MM.1S (cell line): ENCODE data around the gene UNKL.

ENCODE experiments used
- EZH2 ChIP-seq: fragments of 300-600 bp; sonication (generic); optimal IDR thresholded peaks from 2 replicates; pipeline ENCODE3; 2017; ENCODE audit warnings: low read depth, mild to moderate bottlenecking, antibody characterized with exemption, low read length, mixed read lengths
- EZH2phosphoT487 ChIP-seq: fragments of 300-600 bp; sonication (generic); IDR thresholded peaks from 2 replicates; pipeline ENCODE4 v1.6.1; 2018; ENCODE audit warnings: antibody characterized with exemption, low read length
- TF ChIP-seq, protein P1 (sequence below): fragments of 300-600 bp; sonication (generic); IDR thresholded peaks from 2 replicates; pipeline ENCODE4 v1.5.1; 2016; ENCODE audit warnings: antibody characterized with exemption, low read length, mixed read lengths

- TF ChIP-seq, protein P1, sequence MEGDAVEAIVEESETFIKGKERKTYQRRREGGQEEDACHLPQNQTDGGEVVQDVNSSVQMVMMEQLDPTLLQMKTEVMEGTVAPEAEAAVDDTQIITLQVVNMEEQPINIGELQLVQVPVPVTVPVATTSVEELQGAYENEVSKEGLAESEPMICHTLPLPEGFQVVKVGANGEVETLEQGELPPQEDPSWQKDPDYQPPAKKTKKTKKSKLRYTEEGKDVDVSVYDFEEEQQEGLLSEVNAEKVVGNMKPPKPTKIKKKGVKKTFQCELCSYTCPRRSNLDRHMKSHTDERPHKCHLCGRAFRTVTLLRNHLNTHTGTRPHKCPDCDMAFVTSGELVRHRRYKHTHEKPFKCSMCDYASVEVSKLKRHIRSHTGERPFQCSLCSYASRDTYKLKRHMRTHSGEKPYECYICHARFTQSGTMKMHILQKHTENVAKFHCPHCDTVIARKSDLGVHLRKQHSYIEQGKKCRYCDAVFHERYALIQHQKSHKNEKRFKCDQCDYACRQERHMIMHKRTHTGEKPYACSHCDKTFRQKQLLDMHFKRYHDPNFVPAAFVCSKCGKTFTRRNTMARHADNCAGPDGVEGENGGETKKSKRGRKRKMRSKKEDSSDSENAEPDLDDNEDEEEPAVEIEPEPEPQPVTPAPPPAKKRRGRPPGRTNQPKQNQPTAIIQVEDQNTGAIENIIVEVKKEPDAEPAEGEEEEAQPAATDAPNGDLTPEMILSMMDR = no peak
- TF ChIP-seq EZH2 = no peak
- TF ChIP-seq EZH2phosphoT487 = no peak
These were observed 69.4 kb downstream of the UNKL start for GRCh38 chr16:1345087-1345486.
